CD4-positive, alpha-beta T cell treated with Interleukin-17A for 1 hour (primary cell): ENCODE data around the gene GGACT.

Source experiments
- DNase-seq: peaks from one replicate; pipeline ENCODE4 v3.0.0-alpha.2; 2020

Gene GGACT

DNA sequence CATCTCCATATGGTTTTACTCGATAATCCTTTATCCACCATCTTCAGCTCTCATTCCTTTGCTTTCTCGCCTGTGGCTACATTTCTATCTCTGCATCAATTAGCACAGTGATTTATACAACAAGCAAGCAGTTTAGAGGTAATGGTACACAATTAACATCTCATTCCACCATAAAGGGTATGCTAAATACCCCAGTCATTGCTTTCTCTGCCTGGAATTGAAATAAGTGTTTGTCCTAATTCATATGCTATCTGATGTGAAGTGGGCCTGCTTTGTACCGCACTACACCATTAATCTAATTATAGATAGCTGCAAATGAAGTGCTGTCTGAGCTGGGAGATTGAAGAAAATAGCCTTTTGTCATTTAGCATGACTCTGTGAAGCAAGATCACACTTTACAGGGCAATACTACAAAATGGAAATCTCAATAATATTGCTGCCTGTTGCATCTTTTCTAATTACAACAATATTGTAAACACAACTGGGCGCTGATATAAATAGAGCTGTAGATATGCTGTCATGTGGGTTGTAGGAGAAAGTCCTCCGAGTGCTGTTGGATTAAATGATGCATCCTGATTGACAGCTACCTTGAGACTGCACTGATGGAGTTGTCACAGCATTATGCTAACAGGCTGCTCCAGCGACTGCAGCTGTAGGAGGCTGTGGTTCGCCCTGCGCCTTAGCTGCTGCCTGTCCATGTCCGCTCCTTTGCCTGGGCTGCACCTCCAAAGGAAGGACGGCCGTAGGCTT is 78.2 kb downstream of the GGACT start:
- DNase-seq: no peak

DNA sequence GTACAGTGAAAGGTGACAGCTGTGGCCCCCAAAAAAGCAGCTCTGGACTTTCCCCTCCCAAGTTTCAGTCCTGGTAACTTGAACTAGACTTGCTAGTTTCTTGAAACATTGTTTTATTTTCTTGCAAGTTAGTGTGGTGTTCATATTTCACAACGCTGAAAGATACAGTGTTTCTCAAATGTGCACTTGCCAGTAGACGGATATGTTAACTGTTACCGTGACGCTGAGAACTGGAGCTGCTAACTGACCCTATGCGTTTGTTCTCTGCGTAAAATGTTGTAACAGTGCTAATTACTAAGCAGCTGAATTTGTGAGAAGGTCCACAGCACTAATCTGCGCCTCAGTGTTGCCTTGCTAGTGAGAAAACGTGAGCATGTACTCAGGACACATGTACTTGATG is 79.6 kb downstream of the GGACT start:
- DNase-seq: no peak

- no peak for DNase-seq
Observed at GRCh38 chr13:100508455-100508854, 80.1 kb downstream of the GGACT start.

DNA sequence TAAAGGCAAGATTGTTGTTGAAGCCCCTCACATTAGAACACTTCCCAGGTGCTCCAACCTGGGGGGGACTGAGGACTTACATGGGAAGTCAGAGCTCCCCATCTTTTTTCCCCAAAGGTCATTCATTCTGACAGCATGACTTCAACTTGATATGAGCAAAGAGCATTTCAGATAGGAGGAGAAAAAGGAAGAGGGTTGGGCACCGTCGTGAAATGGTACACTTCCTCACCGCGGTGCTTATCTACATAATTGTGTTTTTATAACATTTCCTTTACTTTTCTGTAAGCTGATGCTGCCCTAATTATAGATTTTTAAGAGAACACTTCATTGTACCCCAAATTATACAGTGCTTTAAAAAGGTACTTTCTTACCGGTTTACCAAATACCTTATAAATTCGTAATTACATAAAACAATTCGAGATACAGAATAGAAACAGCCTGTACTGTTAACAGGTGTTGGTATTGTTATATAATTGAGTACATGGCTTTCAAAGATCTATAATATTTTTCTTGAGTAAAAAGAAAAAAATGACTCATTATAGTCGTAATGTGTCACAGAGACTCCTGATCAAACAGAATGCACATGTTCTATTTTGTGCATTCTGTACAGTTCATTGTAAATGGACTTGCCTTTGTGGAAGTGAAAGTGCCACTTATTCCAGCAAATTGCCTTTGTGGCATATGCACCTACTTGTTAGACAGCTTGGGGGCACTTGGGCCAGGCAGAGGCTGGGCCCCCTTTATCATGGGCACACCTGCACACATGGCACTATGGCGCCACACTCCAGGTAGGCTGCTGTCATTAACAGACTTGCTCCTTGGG is 81.8 kb downstream of the GGACT start:
- peak; percentile 29 for DNase-seq

- DNase-seq: peak; percentile 14
Observed at GRCh38 chr13:100506154-100506553, 82.4 kb downstream of the GGACT start.

GRCh38 chr13:100503622-100504021 is 85.0 kb downstream of the GGACT start:
- no peak for DNase-seq

- DNase-seq: no peak
Observed at GRCh38 chr13:100502446-100502845, 86.1 kb downstream of the GGACT start.

- DNase-seq: no peak
Observed at GRCh38 chr13:100497389-100497788, 91.2 kb downstream of the GGACT start.

GRCh38 chr13:100495455-100495854 is 93.1 kb downstream of the GGACT start:
- no peak for DNase-seq

GRCh38 chr13:100493418-100493817 is 95.2 kb downstream of the GGACT start:
- no peak for DNase-seq

DNA sequence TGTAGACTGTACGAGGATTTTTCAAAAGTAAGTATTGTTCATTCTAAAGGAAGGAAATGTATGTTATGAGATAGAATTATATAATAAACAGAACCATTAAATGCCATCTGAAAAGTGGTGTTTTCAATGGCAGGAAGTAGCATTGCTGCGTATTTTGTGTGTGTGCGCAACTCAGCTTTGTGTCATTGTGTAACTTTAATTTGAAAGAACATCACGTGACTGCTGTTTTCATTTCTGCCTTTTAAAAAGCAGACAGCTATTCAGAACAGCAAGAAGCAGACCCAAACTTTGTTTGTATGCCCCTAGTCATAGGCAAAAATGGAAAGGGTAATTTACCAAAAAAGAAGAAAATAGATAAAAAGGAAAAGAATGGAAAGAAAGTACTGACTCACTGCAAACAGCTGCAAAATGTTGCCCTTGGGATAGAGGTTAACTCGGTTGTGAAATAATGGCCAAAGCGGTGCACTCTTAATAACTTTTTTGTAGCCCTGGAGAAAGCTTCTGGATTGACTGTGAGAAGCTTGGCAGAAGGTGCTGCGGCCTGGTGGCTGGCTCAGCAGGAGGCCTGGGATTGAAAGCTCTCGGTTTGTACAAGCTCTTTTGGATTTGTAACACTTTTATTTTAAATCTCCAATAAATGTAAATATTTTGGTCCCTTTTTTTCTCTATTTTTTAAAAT is 97.3 kb downstream of the GGACT start:
- DNase-seq: no peak

GRCh38 chr13:100490692-100491091 is 97.9 kb downstream of the GGACT start:
- DNase-seq: no peak

- no peak for DNase-seq
Observed at GRCh38 chr13:100485265-100485664, 103.3 kb downstream of the GGACT start.

- no peak for DNase-seq
Observed at GRCh38 chr13:100484702-100485101, 103.9 kb downstream of the GGACT start.

GRCh38 chr13:100483841-100484381 is 104.7 kb downstream of the GGACT start:
- no peak for DNase-seq

DNA sequence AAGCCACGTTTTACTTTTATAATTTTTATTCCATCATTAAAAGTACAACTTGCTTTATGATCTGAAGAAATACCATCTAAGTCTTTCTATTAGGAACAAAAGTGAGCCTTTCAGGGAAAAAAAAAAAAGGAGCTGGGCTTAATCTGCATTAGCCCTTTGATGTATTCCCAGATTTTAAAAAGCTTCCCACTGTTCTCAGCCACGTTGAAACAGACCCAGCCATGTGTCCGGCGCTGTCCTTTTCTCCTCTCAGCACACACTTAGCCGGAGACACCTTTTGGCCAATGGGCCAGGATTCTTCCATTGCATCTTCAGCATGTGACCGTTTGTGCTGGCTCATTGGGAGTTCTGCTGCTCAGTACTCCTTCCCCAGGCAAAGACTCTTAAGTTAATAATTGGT is 105.5 kb downstream of the GGACT start:
- no peak for DNase-seq

GRCh38 chr13:100480676-100481075 is 107.9 kb downstream of the GGACT start:
- no peak for DNase-seq
